GM13976 (cell line): Measurements from ENCODE around the gene MTF1.
A peak's percentile ranks its signal among the peaks of the same experiment; 100 is the strongest.

Source experiments
- DNase-seq: peaks from one replicate; pipeline ENCODE4 v3.0.0; 2012; ENCODE audit warnings: low spot score
- CTCF ChIP-seq: IDR thresholded peaks from 2 replicates; pipeline ENCODE4 v1.5.1; 2012; ENCODE audit warnings: borderline replicate concordance, mild to moderate bottlenecking; ENCODE audit not compliant: insufficient read depth; ENCODE audit errors: extremely low read depth, missing control alignments, control extremely low read depth
- in situ Hi-C: fragments of 300-500 bp; cut with MboI; formaldehyde crosslinking; loops from one replicate; pipeline ENCODE4 v1.12.0; 2022; ENCODE audit warnings: low sequenced_read_pairs, mixed read lengths, inconsistent platforms; ENCODE audit not compliant: unreplicated experiment

MTF1 gene

DNA sequence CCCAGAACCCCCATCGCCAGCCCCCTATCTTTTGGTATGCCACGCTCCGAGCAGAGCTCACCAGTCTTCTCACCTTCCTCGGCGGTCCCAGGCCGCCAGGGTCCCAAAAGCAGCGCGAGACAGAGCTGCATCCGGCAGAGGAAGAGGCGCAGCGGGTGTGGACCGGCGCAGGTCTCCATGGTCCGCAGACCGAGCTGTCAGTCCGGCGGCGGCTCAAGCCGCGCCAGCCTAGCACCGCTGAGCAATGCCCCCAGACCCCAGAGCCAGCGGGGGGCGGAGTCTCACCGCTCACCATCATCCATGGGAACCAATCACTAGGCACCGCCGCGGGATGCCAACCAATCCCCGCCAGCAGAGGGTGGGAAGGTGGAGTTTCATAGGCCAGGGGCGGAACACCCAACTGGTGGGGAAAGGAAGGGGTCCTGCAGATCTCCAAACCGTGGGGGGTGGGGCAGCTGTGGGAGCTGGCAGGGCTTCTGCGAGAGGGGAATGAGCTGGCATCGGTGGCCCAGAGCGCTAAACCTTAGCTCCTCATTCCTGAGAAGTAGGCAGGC, 94.4 kb downstream of the MTF1 start, which contains the start of gene EPHA10:
Gene EPHA10 (minus strand): TSS at position 233 of the 554 bp plus-strand sequence. CDS start 54 bp downstream, at position 179.
- DNase-seq, result no peak
- no peak for TF ChIP-seq CTCF
- in situ Hi-C loops, result no loop called here

- no peak for TF ChIP-seq CTCF
- in situ Hi-C loops, result no loop called here
- peak; percentile 84 for DNase-seq
Measured at GRCh38 chr1:37764414-37764825, 95.0 kb downstream of the MTF1 start.

DNA sequence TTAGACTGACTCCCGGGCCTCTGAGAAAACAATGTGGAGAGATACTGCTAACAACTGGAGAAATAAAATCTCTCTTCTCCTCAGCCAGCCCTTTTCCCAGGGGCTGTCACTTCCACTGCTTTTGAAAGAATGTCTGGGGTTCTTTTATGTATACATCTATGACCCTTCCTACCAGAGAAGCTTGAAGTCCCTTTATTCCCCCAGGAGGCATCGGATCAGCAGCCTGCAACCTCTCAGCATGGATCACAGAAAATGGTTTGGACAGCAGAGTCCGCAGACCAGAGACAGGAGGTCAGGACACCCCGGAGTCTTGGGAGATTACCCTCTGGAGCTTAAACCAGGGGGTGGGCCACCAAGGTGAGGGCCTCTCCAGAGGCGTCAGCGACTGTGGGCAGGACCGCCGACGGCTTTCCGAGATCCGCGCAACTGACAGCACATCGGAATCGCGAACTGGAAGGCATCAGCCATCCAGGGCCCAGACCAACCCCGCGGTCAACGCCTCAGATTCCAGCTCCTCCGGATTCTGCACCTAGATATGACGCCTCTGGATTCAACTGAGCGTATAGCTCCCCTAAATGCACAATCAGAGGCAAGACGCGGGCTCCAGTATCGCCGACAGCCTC, 95.5 kb downstream of the MTF1 start:
- TF ChIP-seq CTCF, result no peak
- in situ Hi-C loops, result no loop called here
- DNase-seq, result no peak

- in situ Hi-C loops, result no loop called here
- no peak for DNase-seq
- no peak for TF ChIP-seq CTCF
Measured at GRCh38 chr1:37762516-37762915, 96.9 kb downstream of the MTF1 start.

- DNase-seq, result no peak
- in situ Hi-C loops, result no loop called here
Measured at GRCh38 chr1:37761416-37762095, 97.8 kb downstream of the MTF1 start.

More at GRCh38 chr1:37761416-37762095, 97.8 kb downstream of the MTF1 start:
- no peak for TF ChIP-seq CTCF
